Adrenal gland (tissue), 12 donors: ENCODE results near the gene CBFA2T3. TPM values are rescaled to one million over a fixed set of nuclear protein-coding genes. Genes with fewer than 3 reads are reported as not detected.

Experiments
- DNase-seq, 7 donors: peaks; one replicate each; pipeline ENCODE4 v3.0.0-alpha.2; 2019 to 2020
- H3K27ac ChIP-seq, 5 donors: fragments of 200-600 bp; sonication (generic) in 4 of 5; 1 replicate in 3 of 5; 2 replicates in 2 of 5; pipeline versions ENCODE4 v1.5.1 to v1.8.0; 2016 to 2020; ENCODE audit warnings: mild to moderate bottlenecking in 1 of 5
- H3K27me3 ChIP-seq: fragments of 200-600 bp; 2 replicates; pipeline ENCODE4 v1.8.0; 2021
- H3K36me3 ChIP-seq, 2 donors: fragments of 200-600 bp; replicated peaks in 1 of 2; 1 replicate in 1 of 2; 2 replicates in 1 of 2; pipeline versions ENCODE4 v1.5.1 to v1.8.0; 2018 to 2022
- H3K4me1 ChIP-seq, 2 donors: fragments of 200-600 bp; replicated peaks in 1 of 2; 1 replicate in 1 of 2; 2 replicates in 1 of 2; pipeline versions ENCODE4 v1.5.1 to v1.8.0; 2018 to 2021
- H3K4me3 ChIP-seq, 4 donors: fragments of 200-600 bp; sonication (generic) in 3 of 4; one replicate each; pipeline ENCODE4 v1.5.1; 2016 to 2018
- H3K9me3 ChIP-seq, 3 donors: fragments of 200-600 bp; sonication (generic) in 1 of 3; replicated peaks in 1 of 3; 1 replicate in 2 of 3; 2 replicates in 1 of 3; pipeline versions ENCODE4 v1.5.1 to v1.8.0; 2016 to 2021
- CTCF ChIP-seq, 6 experiments: fragments of 450-650 bp in 4 of 6; fragments of 200-600 bp in 2 of 6; sonication (generic) in 1 of 6; IDR thresholded peaks; 1 replicate in 5 of 6; 2 replicates in 1 of 6; pipeline versions ENCODE4 v1.5.1 to v1.8.0; 2016 to 2021; ENCODE audit warnings: antibody characterized with exemption in 6 of 6, mild to moderate bottlenecking in 2 of 6, moderate library complexity in 1 of 6
- POLR2A ChIP-seq, 2 donors: fragments of 450-650 bp; IDR thresholded peaks; one replicate each; pipeline ENCODE4 v1.6.1; 2017; ENCODE audit warnings: antibody characterized with exemption in 2 of 2, mild to moderate bottlenecking in 2 of 2, moderate library complexity in 1 of 2
- WGBS, 4 donors: extraction: QIAGEN DNeasy Blood & Tissue Kit in 2 of 4; methylation state at CpG; one replicate each; pipeline versions ENCODE4 v1.1.5 to v1.1.7; 2013 to 2017; 5-methylcytosine and 5-hydroxymethylcytosine counted together
- intact Hi-C, 2 donors: fragments of 100-400 bp; cut with DNase I; formaldehyde crosslinking; loops; one replicate each; pipeline versions ENCODE4 v1.14.1 to v1.15.0; 2022 to 2023
- polyA plus RNA-seq, 3 donors: library from polyadenylated mRNA; stranded (reverse); fragments of 200-250 nt in 2 of 3; fragments of 350-450 nt in 1 of 3; fragmentation: Illumina TruSeq in 1 of 3; extraction: RNeasy Lipid Tissue Mini Kit (QIAGEN cat#74804) in 1 of 3; gene quantifications; one replicate each; pipeline ENCODE4 v1.2.3, GENCODE V29; 2013 to 2014
- total RNA-seq, 9 donors: library from RNA; depleted of rRNA in 4 of 9; stranded (reverse); fragments of >200 nt in 4 of 9; fragments of 120-200 nt in 1 of 9; fragmentation: NEBNext Ultra II Directional in 1 of 9; extraction: Animal tissue kit (Norgen Biotek cat#: 25700) in 1 of 9; gene quantifications; one replicate each; pipeline versions ENCODE4 v1.1.0 to v1.2.4, GENCODE V29; 2013 to 2023
- donor health status: healthy with polysubstance abuse.
- donor health status: Bipolar disorder and iron deficiency.
- donor health status: DM: yes; HTN: yes; CAD: no.
- donor health status: DM: no; HTN: no; CAD: no.
- donor health status: DM: no; HTN: no; CAD: no.
- donor health status: DM: yes; HTN: yes; CAD: no.

CBFA2T3 gene
- total and polyA plus RNA-seq, 12 donors: 0.30 to 16.9 (median 2.2) TPM

GRCh38 chr16:88854306-88855111, 122.5 kb downstream of the CBFA2T3 start:
- intact Hi-C loops: loop anchor here in 1 of 2 donors (5.0 kb wide), 1 partner anchor 37 kb away; no protein-coding TSS in a partner anchor
- WGBS, 4 donors: 67 to 74% (median 71%) methylated on average over 10 to 20 of the region's 20 CpGs

GRCh38 chr16:88853325-88853941, 123.6 kb downstream of the CBFA2T3 start:
- peaks cover 13 to 25% of the 10 kb centered on the region in 2 donors for H3K4me1 ChIP-seq
- H3K27me3 ChIP-seq: no peaks in the 10 kb centered on the region
- H3K9me3 ChIP-seq: no peaks in the 10 kb centered on the region
- no peak overlapping the region for H3K4me3 ChIP-seq
- peaks cover 0 to 4% of the 10 kb centered on the region in 2 donors for H3K36me3 ChIP-seq
- peak in 1 of 7 donors; percentile 63 for DNase-seq
- H3K27ac ChIP-seq: no peak overlapping the region
- intact Hi-C loops: no loop called here
- TF ChIP-seq POLR2A (IDR thresholded peaks at IDR 0.05) (no peak), CTCF (IDR thresholded peaks at IDR 0.05) (no peak)
- WGBS, 4 donors: 79 to 84% (median 80%) methylated on average over 10 to 17 of the region's 17 CpGs

More at GRCh38 chr16:88854306-88855111, 122.5 kb downstream of the CBFA2T3 start:
- H3K27me3 ChIP-seq: no peaks in the 10 kb centered on the region
- peaks cover 0 to 15% of the 10 kb centered on the region in 2 donors for H3K36me3 ChIP-seq
- no peak overlapping the region for H3K4me3 ChIP-seq
- H3K9me3 ChIP-seq: no peaks in the 10 kb centered on the region
- peaks cover 13 to 36% of the 10 kb centered on the region in 2 donors for H3K4me1 ChIP-seq
- TF ChIP-seq POLR2A (IDR thresholded peaks at IDR 0.05): no peak
- TF ChIP-seq CTCF (IDR thresholded peaks at IDR 0.05): no peak
- no peak overlapping the region for H3K27ac ChIP-seq
- no peak for DNase-seq

- intact Hi-C loops: no loop called here
- peaks cover 0 to 3% of the 10 kb centered on the region in 2 donors for H3K36me3 ChIP-seq
- TF ChIP-seq CTCF (IDR thresholded peaks at IDR 0.05) (no peak), POLR2A (IDR thresholded peaks at IDR 0.05) (no peak)
These were observed 125.4 kb downstream of the CBFA2T3 start for GRCh38 chr16:88851616-88852015.

GRCh38 chr16:88850531-88851199, 126.3 kb downstream of the CBFA2T3 start:
- peaks cover 0 to 3% of the 10 kb centered on the region in 2 donors for H3K36me3 ChIP-seq
- H3K9me3 ChIP-seq: no peaks in the 10 kb centered on the region
- H3K4me1 ChIP-seq: peaks cover under 1 to 11% of the 10 kb centered on the region in 2 donors
- no peak for TF ChIP-seq CTCF (IDR thresholded peaks at IDR 0.05)
- no peak for TF ChIP-seq POLR2A (IDR thresholded peaks at IDR 0.05)
- H3K4me3 ChIP-seq: no peak overlapping the region
- no peaks in the 10 kb centered on the region for H3K27me3 ChIP-seq
- 94 to 96% (median 95%) methylated on average over 23 to 33 of the region's 33 CpGs for WGBS, 4 donors
- H3K27ac ChIP-seq: no peak overlapping the region
- no peak for DNase-seq
- intact Hi-C loops: no loop called here

More at GRCh38 chr16:88851616-88852015, 125.4 kb downstream of the CBFA2T3 start:
- no peaks in the 10 kb centered on the region for H3K27me3 ChIP-seq
- H3K27ac ChIP-seq: no peak overlapping the region
- H3K9me3 ChIP-seq: no peaks in the 10 kb centered on the region
- H3K4me1 ChIP-seq: peaks cover 7 to 18% of the 10 kb centered on the region in 2 donors
- 91 to 97% (median 95%) methylated on average over 11 to 19 of the region's 19 CpGs for WGBS, 4 donors
- no peak overlapping the region for H3K4me3 ChIP-seq
- no peak for DNase-seq
